ENCODE data around the gene CSHL1. TPM values are rescaled to one million over a fixed set of nuclear protein-coding genes. Genes with fewer than 3 reads are reported as not detected.
"Not testable (repeated sequence)": the region's sequence is repeated elsewhere in the genome, so short reads cannot be mapped to it uniquely, and the experiment has no call there.

CSHL1 gene
- total RNA-seq, 4 donors from 2014 or later = not detected

- no peak for TF ChIP-seq CTCF (IDR thresholded peaks at IDR 0.05; ENCODE audit: low read depth)
Measured at GRCh38 chr17:63925615-63926014, 14.6 kb upstream of the CSHL1 start.

DNA sequence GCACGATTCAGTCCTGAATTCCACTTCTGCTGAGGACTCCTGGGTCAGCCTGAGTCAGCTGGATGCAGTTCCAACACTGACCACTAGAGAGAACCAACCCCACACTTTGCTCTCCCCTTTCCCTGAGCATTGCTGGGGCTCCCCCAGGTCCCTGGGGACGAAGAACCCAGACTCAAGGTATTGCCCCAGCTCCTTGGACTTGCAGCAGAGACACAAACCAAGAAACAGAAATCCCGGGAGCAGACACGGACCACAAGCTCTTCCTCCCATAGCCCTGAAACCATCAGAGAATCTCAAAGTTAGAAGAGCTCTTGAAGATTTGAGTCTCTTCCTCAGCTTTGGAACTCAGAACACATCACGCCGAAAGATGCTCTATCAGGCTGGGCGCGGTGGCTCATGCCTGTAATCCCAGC is 8.3 kb upstream of the CSHL1 start:
- no peak for TF ChIP-seq CTCF (IDR thresholded peaks at IDR 0.05; ENCODE audit: low read depth)

DNA sequence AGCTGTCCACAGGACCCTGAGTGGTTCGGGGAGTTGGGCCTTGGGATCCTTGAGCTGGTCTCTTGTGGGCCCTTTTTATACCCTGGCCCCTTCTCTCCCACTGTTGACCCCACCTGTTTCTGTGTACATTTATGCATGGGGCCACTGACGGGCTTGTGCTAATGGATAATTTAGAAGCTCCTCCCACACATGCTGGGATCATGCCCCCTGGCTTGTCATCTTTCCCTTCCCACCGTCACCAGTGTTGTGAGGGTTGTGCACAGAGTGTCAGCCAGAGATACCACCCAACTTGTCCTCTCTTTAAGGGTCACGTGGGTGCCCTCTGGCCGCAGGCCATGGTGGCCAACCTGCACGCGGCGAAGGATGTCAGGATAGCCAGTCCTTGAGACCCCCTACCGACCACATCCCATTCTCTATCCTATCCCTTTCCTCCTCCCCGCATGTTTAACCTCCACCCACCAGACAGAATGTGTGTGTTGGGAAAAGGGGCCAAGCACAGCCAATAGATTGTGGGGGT is 7.8 kb upstream of the CSHL1 start, which contains the start of gene GH1:
Gene GH1 (minus strand): TSS at position 51 of the 517 bp plus-strand sequence. CDS start 63 bp downstream, outside the sequence.
- TF ChIP-seq CTCF (IDR thresholded peaks at IDR 0.05; ENCODE audit: low read depth) = not testable (repeated sequence)

DNA sequence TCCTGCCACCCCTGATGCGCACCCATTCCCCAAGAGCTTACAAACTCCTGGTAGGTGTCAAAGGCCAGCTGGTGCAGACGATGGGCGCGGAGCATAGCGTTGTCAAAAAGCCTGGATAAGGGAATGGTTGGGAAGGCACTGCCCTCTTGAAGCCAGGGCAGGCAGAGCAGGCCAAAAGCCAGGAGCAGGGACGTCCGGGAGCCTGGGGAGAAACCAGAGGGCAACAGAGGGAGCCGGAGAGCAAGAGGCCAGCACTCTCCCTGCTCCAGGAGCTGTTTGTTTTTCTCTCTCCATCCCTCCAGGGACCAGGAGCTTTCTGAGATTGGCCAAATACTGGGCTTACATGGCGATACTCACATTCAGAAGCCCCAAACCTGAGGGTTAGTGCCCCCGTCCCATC is 7.2 kb upstream of the CSHL1 start:
- no peak for TF ChIP-seq CTCF (IDR thresholded peaks at IDR 0.05; ENCODE audit: low read depth)

DNA sequence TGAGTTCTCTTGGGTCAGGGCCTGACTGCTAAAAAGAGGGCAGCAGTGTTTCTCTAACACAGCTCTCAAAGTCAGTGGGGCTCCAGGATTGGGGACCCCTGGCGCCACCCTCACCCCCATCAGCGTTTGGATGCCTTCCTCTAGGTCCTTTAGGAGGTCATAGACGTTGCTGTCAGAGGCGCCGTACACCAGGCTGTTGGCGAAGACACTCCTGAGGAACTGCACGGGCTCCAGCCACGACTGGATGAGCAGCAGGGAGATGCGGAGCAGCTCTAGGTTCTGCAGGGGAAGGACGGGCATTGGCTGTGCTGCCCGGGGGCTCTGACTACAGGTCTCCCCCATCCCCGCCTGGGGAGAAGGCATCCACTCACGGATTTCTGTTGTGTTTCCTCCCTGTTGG is 6.6 kb upstream of the CSHL1 start:
- no peak for TF ChIP-seq CTCF (IDR thresholded peaks at IDR 0.05; ENCODE audit: low read depth)

DNA sequence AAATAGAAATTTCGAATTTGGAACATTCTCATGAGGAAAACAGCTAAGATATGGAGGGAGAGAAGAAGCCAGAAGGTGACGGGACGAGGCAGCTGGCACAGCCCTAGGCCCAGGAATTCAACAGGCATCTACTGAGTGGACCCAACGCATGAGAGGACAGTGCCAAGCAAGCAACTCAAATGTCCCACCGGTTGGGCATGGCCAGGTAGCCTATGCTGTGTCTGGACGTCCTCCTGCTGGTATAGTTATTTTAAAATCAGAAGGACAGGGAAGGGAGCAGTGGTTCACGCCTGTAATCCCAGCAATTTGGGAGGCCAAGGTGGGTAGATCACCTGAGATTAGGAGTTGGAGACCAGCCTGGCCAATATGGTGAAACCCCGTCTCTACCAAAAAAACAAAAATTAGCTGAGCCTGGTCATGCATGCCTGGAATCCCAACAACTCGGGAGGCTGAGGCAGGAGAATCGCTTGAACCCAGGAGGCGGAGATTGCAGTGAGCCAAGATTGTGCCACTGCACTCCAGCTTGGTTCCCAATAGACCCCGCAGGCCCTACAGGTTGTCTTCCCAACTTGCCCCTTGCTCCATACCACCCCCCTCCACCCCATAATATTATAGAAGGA is 5.6 kb upstream of the CSHL1 start:
- TF ChIP-seq CTCF (IDR thresholded peaks at IDR 0.05; ENCODE audit: low read depth) = no peak

DNA sequence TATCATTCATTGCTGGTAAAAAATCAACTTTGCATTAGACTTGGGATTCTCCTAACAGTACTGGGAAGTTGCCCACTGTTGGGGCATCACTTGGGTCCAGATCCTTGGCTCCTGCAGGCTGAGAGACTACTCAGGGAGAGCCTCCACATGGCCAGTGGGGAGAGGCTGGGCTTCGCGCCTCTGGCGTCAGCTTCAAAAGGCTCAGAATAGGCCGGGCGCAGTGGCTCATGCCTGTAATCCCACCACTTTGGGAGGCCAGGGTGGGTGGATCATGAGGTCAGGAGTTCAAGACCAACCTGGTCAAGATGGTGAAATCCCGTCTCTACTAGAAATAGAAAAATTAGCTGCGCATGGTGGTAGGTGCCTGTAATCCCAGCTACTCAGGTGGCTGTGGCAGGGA is 3.4 kb upstream of the CSHL1 start:
- TF ChIP-seq CTCF (IDR thresholded peaks at IDR 0.05; ENCODE audit: low read depth) = no peak

Measured in subcutaneous adipose tissue (tissue), 4 donors.